Smooth muscle cell (in vitro differentiated cells): ENCODE measurements around the gene TTC3. TPM values are rescaled to one million over a fixed set of nuclear protein-coding genes. Genes with fewer than 3 reads are reported as not detected.

Experiments
- DNase-seq: peaks from one replicate; lab custom pipeline; 2025; ENCODE audit not compliant: unreplicated experiment; lab: John Stamatoyannopoulos, UW
- H2AFZ ChIP-seq: fragments of 200-600 bp; sonication (generic); 2 replicates; pipeline ENCODE4 v1.6.0; 2016; ENCODE audit warnings: antibody characterized with exemption, low read depth, mild to moderate bottlenecking
- H3F3A ChIP-seq: fragments of 200-600 bp; sonication (generic); 2 replicates; pipeline ENCODE4 v1.6.0; 2017; ENCODE audit warnings: antibody characterized with exemption, low read depth
- H3K27ac ChIP-seq: fragments of 200-600 bp; sonication (generic); 2 replicates; pipeline ENCODE4 v1.5.1; 2016; ENCODE audit warnings: low read depth, mild to moderate bottlenecking
- H3K27me3 ChIP-seq: fragments of 200-600 bp; sonication (generic); 2 replicates; pipeline ENCODE4 v1.6.1; 2016; ENCODE audit warnings: low read depth, mild to moderate bottlenecking
- H3K36me3 ChIP-seq: fragments of 200-600 bp; sonication (generic); 2 replicates; pipeline ENCODE4 v1.5.1; 2016; ENCODE audit warnings: low read depth
- H3K4me1 ChIP-seq: fragments of 200-600 bp; sonication (generic); 2 replicates; pipeline ENCODE4 v1.5.1; 2016; ENCODE audit warnings: low read depth
- H3K4me2 ChIP-seq: fragments of 200-600 bp; sonication (generic); 2 replicates; pipeline ENCODE4 v1.6.0; 2016; ENCODE audit warnings: mild to moderate bottlenecking
- H3K4me3 ChIP-seq: fragments of 200-600 bp; sonication (generic); 2 replicates; pipeline ENCODE4 v1.5.1; 2016; ENCODE audit warnings: mild to moderate bottlenecking
- H3K79me2 ChIP-seq: fragments of 200-600 bp; sonication (generic); 2 replicates; pipeline ENCODE4 v1.6.0; 2016; ENCODE audit warnings: low read depth, mild to moderate bottlenecking
- H3K9ac ChIP-seq: fragments of 200-600 bp; sonication (generic); 2 replicates; pipeline ENCODE4 v1.6.0; 2016; ENCODE audit warnings: low read depth
- H3K9me3 ChIP-seq: fragments of 200-600 bp; sonication (generic); replicated peaks from 2 replicates; pipeline ENCODE4 v1.5.1; 2016; ENCODE audit warnings: low read depth
- H4K20me1 ChIP-seq: fragments of 200-600 bp; sonication (generic); 2 replicates; pipeline ENCODE4 v1.6.0; 2016; ENCODE audit warnings: low read depth
- WGBS: methylation state at CpG from one replicate; pipeline ENCODE4 v1.1.7; 2016; ENCODE audit warnings: low lambda C conversion rate; 5-methylcytosine and 5-hydroxymethylcytosine counted together
- polyA plus RNA-seq: library from polyadenylated mRNA; unstranded; fragments of >200 nt; fragmentation: Nextera tagmentation; extraction: Ambion mirVana; gene quantifications from 2 replicates; pipeline ENCODE4 v1.2.1, GENCODE V29; 2016
- total RNA-seq: library from RNA; depleted of rRNA; stranded (reverse); fragments of >200 nt; gene quantifications from 2 replicates; pipeline ENCODE4 v1.2.3, GENCODE V29; 2014
- TF ChIP-seq, protein P1 (sequence below): fragments of 200-600 bp; sonication (generic); IDR thresholded peaks from 2 replicates; pipeline ENCODE4 v1.5.1; 2017; ENCODE audit warnings: borderline replicate concordance, mild to moderate bottlenecking, antibody characterized with exemption; ENCODE audit not compliant: insufficient read depth, poor library complexity, severe bottlenecking

TTC3 gene
- total and polyA plus RNA-seq, 2 experiments from 2014 or later = 193 to 224 TPM

- DNase-seq = no peak
These were observed 623 bp upstream of the TTC3 start for GRCh38 chr21:37072274-37072987.

GRCh38 chr21:37073417-37074196 lies 553 bp downstream of the TTC3 start:
- Histone ChIP-seq H3K4me1 (peaks cover 17% of the 10 kb centered on the region), H3K36me3 (no peaks in the 10 kb centered on the region), H3F3A (no peaks in the 10 kb centered on the region), H3K27me3 (no peaks in the 10 kb centered on the region), H3K4me3 (peak overlapping the region; percentile 68), H4K20me1 (peaks cover 49% of the 10 kb centered on the region), H3K79me2 (peaks cover 67% of the 10 kb centered on the region), H3K9me3 (no peaks in the 10 kb centered on the region), H3K27ac (peak overlapping the region; percentile 96), H3K4me2 (peak overlapping the region; percentile 95), H3K9ac (peak overlapping the region; percentile 96), H2AFZ (no peak overlapping the region)
- WGBS = under 1% methylated on average over 70 of the region's 70 CpGs
- DNase-seq = peak; percentile 58
- TF ChIP-seq, protein P1, sequence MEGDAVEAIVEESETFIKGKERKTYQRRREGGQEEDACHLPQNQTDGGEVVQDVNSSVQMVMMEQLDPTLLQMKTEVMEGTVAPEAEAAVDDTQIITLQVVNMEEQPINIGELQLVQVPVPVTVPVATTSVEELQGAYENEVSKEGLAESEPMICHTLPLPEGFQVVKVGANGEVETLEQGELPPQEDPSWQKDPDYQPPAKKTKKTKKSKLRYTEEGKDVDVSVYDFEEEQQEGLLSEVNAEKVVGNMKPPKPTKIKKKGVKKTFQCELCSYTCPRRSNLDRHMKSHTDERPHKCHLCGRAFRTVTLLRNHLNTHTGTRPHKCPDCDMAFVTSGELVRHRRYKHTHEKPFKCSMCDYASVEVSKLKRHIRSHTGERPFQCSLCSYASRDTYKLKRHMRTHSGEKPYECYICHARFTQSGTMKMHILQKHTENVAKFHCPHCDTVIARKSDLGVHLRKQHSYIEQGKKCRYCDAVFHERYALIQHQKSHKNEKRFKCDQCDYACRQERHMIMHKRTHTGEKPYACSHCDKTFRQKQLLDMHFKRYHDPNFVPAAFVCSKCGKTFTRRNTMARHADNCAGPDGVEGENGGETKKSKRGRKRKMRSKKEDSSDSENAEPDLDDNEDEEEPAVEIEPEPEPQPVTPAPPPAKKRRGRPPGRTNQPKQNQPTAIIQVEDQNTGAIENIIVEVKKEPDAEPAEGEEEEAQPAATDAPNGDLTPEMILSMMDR = no peak

More at GRCh38 chr21:37072274-37072987, 623 bp upstream of the TTC3 start:
- Histone ChIP-seq H3K36me3 (no peaks in the 10 kb centered on the region), H3K79me2 (peaks cover 56% of the 10 kb centered on the region), H3K4me3 (peak overlapping the region; percentile 68), H3K9ac (peak overlapping the region; percentile 96), H3K27ac (peak overlapping the region; percentile 96), H3K4me2 (peak overlapping the region; percentile 86), H3K27me3 (no peaks in the 10 kb centered on the region), H3K9me3 (no peaks in the 10 kb centered on the region), H2AFZ (peak overlapping the region; percentile 60), H3F3A (no peaks in the 10 kb centered on the region), H4K20me1 (peaks cover 37% of the 10 kb centered on the region), H3K4me1 (peaks cover 17% of the 10 kb centered on the region)
- TF ChIP-seq, protein P1 = no peak
- WGBS = under 1% methylated on average over 34 of the region's 54 CpGs

DNA sequence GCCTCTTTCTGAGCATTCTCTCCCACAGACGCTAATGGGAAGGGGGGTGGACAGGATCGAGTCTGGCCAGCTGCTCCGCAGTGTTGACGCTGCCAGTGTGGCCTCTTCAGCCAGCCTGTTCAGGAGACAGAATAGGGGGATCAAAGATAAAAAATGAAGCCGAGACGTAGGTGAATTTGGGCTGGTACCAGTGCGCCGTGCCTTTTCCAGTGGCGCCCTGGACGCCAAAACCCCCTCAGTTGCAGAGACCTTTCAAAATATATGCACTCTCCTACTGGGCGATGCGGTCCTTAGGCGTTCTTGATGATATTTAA lies 1.1 kb downstream of the TTC3 start:
- WGBS = under 1% methylated on average over 13 of the region's 13 CpGs
- peak overlapping the region; percentile 95 for H3K4me2 ChIP-seq
- H4K20me1 ChIP-seq = peaks cover 55% of the 10 kb centered on the region
- H3K4me3 ChIP-seq = peak overlapping the region; percentile 68
- peaks cover 73% of the 10 kb centered on the region for H3K79me2 ChIP-seq
- no peaks in the 10 kb centered on the region for H3K36me3 ChIP-seq
- H3K27ac ChIP-seq = peak overlapping the region; percentile 96
- H3F3A ChIP-seq = no peaks in the 10 kb centered on the region
- DNase-seq = no peak
- TF ChIP-seq, protein P1 = no peak
- no peaks in the 10 kb centered on the region for H3K27me3 ChIP-seq
- peak overlapping the region; percentile 96 for H3K9ac ChIP-seq
- H2AFZ ChIP-seq = no peak overlapping the region
- peaks cover 17% of the 10 kb centered on the region for H3K4me1 ChIP-seq
- H3K9me3 ChIP-seq = no peaks in the 10 kb centered on the region
